Middle frontal gyrus (tissue), 1 donor: ENCODE results near the gene LOXHD1.

Experiments
- DNase-seq: peaks from one replicate; pipeline ENCODE4 v3.0.0-alpha.2; 2015; ENCODE audit warnings: low spot score; ENCODE audit errors: extremely low spot score

LOXHD1 gene

DNA sequence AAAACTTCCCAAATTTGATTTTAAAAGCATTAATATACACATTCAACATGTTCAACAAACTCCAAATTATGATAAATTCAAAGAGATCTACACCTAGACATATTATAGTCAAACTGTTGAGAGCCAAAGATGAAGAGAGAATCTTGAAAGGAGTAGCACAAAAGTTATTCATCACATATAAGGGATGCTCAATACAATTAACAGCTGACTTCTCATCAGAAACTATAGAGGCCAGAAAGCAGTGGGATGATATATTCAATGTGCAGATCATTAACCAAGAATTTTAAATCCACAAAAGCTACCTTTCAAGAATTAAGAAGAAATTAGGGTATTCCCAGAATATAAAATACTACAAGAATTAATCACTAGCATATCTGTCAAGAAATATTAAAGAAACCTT, 75.4 kb downstream of the LOXHD1 start:
- DNase-seq: no peak

DNA sequence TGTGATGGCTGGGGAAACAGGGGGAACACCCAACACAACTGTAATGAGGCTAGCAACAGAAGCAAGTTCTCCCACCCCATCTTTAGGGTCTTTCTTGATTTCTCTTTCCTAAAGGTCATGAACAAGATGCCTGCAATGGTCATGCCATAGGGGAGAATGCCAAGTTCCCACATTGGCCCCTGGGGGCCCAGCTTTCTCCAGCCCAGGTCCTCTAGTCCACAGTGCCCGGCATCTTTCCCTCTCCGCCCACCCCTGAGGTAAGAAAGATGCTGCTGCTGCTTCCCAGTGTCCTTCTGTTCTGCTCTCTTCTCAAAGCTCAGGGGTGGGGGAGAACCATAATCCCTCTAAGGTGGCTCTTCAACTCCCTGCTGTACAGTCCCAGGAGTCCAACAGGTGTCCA, 78.0 kb downstream of the LOXHD1 start:
- no peak for DNase-seq

DNA sequence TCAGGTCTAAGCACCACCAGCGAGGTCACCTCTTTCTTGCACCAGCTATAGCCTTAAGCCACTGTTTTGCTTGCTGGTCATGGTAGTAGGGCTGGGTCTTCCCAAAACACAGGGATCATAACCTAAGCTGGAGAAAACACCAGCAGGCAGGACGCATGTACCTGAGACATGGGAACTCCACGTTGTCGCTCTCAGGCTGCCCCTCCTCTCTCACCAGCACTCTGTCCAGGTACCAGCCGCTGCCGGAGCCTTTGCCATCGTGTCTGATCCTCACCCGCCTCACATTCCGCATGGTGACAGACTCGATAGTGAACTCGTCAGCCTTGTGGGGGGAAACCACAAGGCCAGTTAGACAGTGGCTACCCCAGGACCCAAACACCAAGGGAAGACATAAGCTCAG, 79.5 kb downstream of the LOXHD1 start:
- DNase-seq: no peak

DNA sequence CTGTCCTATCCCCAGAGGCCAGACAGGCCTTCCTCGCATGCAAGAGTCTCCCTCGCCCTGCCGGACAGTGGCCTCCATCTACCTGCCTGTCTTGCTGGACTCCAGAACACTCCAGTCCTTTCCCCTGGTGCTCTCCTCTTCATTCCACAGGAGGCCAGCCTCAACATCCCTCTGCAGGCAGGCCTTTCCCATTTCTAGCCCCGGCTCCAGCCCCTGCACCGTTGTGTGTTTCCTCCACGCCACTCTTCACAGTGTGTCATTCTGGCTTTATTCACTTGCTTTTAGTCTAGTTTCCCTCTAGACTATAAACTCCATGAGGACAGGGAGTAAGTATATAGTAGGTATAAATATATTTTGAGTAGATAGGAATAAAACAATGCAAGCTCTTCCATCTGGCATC, 81.2 kb downstream of the LOXHD1 start:
- DNase-seq: no peak

DNA sequence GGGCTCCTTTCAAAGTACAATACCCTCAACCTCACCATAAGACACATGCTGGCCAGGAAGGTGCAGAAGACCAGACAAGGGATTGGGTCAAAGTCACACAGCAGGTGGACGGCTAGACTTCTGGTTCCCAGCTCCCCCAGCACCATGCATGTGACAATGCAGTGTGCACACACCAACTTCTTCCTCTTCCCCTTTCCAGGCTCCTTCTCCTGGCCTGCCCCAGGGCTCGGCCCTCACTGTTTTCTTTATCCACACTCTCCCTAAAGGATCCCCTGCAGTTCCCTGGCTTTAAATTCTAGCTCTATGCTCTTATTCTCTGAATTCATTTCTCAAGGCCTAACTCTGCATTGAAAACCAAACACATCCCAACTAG, 82.3 kb downstream of the LOXHD1 start:
- DNase-seq: no peak

DNA sequence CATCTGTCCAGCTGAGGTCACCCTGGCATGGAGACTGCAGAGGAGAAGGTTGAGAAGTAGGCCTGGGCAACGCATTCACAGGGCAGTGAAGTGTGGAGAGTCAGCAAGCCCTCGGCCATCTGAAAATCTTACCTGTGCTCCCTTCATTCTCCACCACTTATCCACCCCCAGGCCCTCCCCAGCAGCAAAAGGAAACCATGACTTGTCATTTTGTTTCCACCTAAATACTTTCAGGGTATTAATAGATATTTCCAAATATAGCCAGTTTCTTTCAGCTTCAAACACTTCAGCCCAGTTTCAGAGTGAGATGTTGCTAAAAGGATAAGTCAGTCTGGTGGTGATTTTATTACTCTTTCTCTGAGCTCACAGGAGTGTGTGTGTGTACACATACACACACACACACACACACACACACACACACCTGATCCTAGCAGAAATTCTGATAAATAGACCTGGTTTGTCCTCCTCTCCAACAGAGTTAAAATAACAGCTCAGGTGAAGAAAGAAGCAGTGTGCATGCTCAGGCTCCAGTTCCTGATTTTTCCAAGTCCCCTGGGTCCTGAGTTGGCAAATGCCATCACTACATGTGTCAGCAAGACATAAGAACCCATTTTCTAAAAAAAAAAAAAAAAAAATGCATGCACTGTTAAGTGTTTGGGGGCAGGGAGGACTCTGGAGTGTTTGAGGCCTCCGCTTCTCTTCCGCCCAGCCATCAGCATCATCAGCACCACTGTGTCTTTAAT, 82.8 kb downstream of the LOXHD1 start:
- no peak for DNase-seq

DNA sequence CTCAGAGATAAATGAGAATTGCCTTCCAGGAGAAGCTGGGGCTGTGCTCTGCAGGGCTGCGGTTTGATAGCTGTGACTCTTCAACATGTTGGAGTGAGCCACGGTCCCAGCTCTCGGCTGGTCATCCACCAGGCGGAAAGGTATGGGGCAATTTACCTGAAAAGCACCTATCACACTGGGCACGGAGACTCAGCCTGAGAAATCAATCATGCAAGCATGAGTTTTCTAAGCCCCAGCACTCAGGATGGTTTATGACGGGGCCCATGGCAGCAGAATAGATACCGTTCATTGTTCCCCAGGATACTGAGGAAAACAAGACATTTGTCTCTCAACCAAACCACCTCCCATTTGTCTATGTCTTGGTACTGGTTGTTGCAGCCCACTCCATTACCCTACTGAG, 83.9 kb downstream of the LOXHD1 start:
- DNase-seq: no peak

DNA sequence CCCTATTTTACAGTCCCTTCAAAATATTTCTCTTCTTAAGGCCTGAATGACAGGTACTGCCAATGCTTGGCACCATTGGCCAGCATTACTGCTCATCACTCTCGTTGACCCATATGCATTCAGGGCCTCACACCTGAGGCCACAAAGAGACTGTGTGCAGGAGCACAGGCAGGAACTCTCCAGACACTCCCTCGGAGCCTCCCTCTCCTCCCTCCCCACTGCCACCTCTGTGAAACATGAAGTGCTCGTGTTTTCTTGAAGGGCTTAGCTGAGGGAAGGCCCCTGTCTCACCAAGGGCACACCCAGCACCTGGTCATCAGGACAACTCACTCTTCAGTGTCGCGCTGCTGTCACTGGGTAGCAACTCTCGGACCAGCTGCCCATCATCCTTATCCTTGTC, 85.3 kb downstream of the LOXHD1 start:
- DNase-seq: no peak

DNA sequence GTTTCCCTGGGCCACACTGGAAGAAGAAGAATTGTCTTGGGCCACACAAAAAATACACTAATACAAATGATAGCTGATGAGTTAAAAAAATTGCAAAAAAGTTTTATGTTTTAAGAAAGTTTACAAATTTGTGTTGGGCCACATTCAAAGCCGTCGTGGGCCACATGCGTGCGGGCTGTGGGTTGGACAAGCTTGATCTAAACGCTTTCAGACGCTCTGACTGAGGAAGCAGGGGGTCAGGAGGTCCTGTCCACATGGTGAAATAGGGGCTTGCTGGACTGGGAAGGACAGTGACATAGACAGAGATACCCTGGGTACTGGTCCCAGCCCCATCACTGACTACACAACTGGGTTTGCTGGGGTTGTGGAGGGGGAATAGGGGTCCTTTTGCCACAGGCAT, 86.4 kb downstream of the LOXHD1 start:
- DNase-seq: no peak

DNA sequence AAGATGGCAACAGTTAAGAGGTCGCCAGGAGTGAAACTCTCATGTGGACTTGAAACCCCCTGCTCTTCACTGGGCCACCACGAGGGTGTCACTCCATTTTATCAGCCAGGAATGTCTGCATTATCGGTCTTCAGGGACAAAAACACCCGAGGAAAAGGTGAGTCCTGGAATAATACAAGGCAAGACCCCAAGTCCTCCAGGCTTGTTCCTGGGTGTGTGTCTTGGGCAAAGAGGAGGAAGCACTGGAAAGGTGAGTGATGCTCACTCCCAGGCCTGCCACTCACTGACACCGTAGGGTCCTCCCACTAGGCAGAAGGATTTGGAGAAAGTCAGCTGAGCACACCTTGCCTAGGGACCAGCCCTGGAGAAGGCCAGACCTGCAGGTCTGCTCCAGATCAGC, 86.9 kb downstream of the LOXHD1 start:
- no peak for DNase-seq

DNA sequence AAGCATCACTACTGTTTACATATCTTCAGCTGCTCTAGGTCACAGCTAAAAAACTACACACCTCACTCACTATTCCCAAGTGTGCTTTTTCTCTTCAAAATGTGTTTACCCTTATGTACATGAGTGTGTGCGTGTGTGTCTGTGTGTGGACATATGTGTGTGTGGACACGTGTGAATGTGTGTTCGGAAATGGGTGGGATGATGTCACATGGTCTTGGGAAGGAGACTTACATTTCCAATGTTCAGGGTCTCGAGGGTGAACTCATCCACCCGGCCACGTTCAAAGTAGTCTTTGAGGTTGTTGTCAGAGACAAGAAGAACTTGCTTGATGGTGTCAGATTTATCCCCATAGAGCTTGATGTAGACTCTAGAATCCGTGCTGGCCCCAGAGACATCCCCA, 87.8 kb downstream of the LOXHD1 start:
- DNase-seq: no peak

DNA sequence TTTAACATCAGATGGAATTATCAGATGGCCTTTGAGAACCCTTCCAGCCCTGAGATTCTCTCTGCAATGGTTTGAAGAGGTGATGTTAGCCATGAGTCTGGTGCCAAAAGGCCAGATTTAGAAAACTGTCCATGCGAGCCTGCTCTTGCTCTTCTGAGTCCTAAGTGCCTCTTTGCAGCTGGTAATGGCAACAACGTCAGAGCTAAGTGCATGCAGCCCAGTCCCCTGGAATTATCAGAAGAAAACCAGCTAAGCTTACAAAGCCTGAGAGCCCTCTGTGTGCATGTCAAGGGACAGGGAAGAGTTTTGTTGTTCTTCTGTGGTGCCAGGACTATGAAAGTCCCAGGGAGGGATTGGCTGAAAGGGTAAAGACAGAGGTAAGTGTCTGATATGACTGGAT, 89.8 kb downstream of the LOXHD1 start:
- DNase-seq: no peak

DNA sequence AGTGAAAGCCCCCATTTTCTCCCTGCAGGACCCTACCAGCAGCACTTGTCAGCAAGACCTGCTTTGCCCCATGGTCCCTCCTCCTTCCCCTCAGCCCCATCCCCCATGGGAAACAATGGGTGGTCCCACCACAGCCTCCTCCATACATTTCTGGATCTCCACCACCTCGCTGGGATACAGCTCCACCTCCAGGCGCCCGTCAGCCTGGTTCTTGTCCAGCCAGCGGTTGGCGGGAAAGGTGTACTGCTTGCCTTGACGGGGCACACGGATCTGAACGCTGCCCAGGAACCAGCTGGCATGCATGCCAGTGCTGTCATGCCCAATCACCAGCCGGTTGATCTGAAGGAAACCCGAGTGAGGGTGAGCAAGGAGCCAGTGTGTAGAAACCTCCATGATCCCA, 90.9 kb downstream of the LOXHD1 start:
- no peak for DNase-seq

DNA sequence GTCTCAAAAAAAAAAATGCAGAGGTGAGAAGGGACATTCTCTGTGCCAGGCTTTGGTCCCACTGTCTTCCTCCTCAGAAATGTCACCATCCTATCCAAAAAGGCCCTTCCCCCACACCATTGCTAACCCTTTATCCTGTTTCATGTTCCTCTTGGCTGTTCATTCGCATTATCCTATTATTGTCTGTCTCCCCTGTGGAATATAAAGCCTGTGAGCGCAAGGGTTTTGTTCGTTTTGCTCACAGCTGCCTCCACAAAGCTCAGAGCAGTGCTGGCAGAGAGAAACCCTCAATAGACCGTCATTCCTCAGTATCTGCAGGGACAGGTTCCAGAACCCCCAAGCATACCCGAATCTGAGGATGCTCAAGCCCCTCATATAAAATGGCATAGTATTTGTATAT, 91.8 kb downstream of the LOXHD1 start:
- DNase-seq: no peak

DNA sequence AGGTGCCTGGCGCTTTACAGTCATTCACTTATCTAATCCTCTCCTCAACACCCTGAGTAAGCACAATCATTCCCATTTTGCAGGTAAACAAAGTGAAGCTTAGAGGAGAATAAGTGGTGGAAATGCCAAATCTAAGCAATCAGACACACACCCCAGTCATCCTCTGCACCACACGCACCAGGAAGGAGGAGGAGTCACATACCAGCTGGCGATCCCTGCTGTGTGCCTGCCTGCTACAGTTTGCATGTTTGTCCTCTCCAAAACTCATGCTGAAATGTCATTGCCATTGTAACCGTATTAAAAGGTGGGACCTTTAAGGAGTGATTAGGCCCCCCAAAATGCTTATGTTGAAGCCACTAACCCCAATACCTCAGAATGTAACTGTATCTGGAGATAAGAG, 93.7 kb downstream of the LOXHD1 start:
- DNase-seq: no peak

DNA sequence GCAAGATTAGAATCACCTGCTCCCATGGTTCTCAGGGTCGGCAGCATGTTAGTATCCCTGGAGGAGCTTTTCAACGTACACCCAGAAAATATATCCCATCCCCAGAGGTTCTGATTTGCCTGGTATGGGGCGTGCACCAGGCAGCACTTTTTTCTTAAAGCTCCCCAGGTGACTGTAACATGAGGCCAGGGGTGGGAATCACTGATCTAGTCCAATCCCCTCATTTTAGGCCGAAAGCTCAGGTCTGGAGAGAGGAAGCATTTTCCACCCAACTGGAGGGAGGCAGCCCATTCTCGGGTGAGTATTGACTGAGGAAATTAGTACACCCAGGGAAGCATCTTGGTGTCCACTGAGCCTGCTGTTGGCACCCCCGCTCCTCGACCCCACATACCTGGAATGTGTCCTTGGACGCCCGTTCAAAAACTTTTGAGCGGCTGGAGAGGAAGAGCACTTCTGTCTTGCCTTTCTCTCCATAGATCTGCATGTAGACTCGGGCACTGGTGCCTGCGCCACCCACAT, 94.3 kb downstream of the LOXHD1 start:
- DNase-seq: no peak

DNA sequence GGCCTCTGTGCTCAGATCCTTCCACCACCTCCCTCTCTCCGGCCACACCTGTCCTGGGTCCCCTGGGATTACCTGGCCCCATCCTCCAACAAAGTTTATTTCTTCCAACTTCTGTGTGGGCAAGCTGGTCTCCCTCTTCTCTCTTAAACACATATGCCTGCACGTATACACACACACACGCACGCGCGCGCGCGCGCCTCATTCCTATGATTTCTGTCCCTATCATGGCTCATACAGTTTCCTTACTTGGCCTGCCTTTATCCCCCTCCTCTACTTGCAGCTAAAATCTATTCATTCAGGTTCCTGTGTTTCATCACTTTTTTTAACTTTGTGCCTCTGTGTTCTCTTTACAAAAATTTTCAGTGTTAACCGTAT, 96.4 kb downstream of the LOXHD1 start:
- DNase-seq: no peak

DNA sequence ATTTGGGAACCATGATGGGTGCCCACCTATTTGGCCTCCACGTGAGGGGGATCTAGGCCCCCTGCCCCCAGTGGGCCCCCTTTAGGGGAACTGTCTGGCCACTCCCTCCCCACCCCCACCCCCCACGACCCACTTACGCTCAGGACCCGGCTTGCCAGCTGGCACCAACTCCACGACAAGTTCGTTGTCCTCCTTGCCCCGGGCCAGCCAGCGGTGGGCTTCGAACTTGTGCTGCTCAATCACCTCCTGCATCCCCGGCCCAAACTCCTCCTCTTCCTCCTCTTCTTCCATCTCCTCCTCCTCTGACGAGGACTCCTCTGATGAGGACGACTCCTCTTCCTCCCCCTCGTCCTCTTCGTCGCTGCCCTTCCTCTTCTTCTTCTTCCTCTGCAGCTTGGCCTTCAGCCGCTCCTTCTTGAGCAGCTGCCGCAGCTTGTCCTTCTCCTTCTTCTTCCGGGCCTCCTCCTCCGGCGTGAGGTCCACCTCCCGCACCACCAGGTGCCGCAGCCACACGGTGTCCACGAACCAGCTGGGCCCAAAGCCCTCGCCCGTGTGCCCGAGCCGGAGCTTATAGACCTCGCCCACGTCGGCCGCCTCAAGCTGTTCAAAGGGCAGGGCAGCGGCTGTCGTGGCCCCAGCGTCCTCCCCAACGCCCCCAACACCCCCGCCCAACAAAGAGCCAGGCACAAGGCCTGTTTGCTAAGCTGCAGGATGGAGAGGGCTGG, 96.9 kb downstream of the LOXHD1 start:
- no peak for DNase-seq

DNA sequence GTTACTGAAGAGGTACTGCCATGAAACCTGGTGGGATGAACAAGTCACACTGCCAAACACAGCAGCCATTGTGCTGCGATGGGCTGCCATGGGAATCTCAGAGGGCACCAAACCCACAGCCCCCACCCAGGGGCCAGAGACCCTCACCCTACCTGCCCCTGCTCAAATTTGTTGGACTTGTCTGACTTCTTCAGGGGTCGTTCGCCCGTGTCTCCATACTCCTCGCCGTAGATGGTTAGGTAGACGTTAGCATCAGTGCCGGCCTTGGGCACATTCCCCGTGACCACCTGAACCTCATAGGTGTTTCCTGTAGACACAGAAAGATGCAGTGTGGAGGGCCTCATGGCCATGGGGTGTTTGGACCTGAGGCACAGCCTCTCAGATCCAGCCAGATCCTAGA, 97.7 kb downstream of the LOXHD1 start:
- DNase-seq: no peak

DNA sequence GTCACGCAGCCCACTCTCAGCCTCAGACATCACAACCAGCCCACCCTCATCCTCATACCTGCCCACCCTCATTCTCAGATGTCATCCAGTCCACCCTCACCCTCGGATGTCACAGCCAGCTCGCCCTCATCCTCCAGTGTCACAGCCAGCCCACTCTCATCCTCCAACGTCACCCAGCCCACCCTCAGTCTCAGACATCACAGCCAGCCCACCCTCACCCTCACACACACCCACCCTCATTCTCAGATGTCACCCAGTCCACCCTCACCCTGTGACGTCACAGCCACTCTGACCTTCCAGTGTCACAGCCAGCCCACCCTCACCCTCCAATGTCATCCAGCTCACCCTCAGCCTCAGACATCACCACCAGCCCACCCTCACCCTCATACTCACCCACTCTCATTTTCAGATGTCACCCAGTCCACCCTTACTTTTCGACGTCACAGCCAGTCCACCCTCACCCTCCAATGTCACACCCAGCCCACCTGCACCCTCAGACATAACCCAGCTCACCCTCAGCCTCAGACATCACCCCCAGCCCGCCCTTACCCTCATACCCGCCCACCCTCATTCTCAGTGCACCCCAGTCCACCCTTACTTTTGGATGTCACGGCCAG, 100.3 kb downstream of the LOXHD1 start:
- DNase-seq: no peak

DNA sequence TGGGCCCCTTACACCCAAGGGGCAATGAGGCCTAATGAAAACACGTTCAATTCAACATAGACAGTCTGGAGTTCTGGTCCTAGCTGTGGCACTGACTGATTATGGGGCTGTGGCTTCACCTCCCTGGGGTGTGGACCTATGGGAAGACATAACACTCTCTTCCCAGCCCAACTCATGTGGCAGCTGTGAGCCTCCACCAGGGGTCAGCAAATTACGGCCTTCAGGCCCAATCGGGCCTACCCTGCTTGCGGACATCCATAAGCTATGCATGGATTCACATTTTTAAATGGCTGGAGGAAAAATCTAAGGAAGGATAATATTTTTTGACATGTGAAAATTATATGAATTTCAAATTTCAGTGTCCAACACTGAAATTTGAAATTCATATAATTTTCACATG, 101.3 kb downstream of the LOXHD1 start:
- DNase-seq: no peak

DNA sequence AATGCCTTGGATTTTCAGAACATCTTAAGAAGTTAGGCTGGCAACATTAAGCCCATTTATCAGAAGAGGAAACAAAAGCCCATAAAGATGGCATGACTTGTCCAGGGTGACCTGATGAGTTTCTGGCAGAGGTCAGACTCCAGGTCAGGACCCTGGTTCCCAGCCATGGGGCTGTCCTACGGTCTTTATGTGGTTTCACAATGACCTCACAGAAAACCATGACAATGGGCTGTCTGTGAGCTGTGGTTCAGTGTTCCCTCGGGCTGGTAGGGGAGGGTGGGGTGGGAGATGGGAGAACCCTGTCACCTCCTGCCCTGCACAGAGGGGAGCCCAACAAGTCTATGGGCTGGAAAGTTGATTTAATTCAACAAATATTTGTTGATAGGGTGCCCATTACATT, 101.8 kb downstream of the LOXHD1 start:
- peak; percentile 35 for DNase-seq
